ENCODE measurements around the gene UAP1L1.

GRCh38 chr9:137067860-137068538 is 9.3 kb upstream of the UAP1L1 start:
- TF ChIP-seq CTCF (IDR thresholded peaks at IDR 0.05), result peak; percentile 73
- TF ChIP-seq POLR2A (IDR thresholded peaks at IDR 0.05; ENCODE audit: low read length), result no peak; the same call in 1 of the 2 replicates
- TF ChIP-seq KDM5A (IDR thresholded peaks at IDR 0.05), result no peak
- no peak for TF ChIP-seq POLR2AphosphoS2 (conservative IDR thresholded peaks at IDR 0.05; ENCODE audit: low read length)
- TF ChIP-seq HMGXB4 (CRISPR knock-in tag; IDR thresholded peaks at IDR 0.05; ENCODE audit: borderline replicate concordance), result no peak
- TF ChIP-seq BCL3 (IDR thresholded peaks at IDR 0.05), result no peak
- TF ChIP-seq KDM1A (IDR thresholded peaks at IDR 0.05; ENCODE audit: low read depth), result no peak
- TF ChIP-seq NPAS2 (CRISPR knock-in tag; IDR thresholded peaks at IDR 0.05; ENCODE audit: borderline replicate concordance), result no peak
- no peak for TF ChIP-seq RCOR1 (IDR thresholded peaks at IDR 0.05; ENCODE audit: low read depth, low read length)
- no peak for TF ChIP-seq SREBF2 (IDR thresholded peaks at IDR 0.05)
- no peak for TF ChIP-seq ELK1 (IDR thresholded peaks at IDR 0.05; ENCODE audit: low read depth, low read length)
- no peak for TF ChIP-seq MAZ (IDR thresholded peaks at IDR 0.05; ENCODE audit: borderline replicate concordance, low read depth, low read length)
- TF ChIP-seq FOSL2 (IDR thresholded peaks at IDR 0.05), result no peak
- TF ChIP-seq FOSL2 (CRISPR knock-in tag; IDR thresholded peaks at IDR 0.05), result no peak
- no peak for TF ChIP-seq HDAC2 (IDR thresholded peaks at IDR 0.05)

Measured in A549 (cell line).